HG03139 (cell line): ENCODE measurements around the gene SLC66A2.

Experiments
- ATAC-seq: cut with Tn5 transposase; IDR thresholded peaks from one replicate; pipeline ENCODE4 v1.9.1; 2021; ENCODE audit not compliant: unreplicated experiment

The SLC66A2 gene

GRCh38 chr18:79938196-79938595, 13.3 kb downstream of the SLC66A2 start:
- no peak for ATAC-seq

GRCh38 chr18:79937103-79937860, 14.2 kb downstream of the SLC66A2 start:
- ATAC-seq, result no peak

- ATAC-seq, result no peak
These were observed 14.8 kb downstream of the SLC66A2 start for GRCh38 chr18:79936641-79937040.

GRCh38 chr18:79935925-79936324, 15.5 kb downstream of the SLC66A2 start:
- no peak for ATAC-seq

GRCh38 chr18:79935499-79935898, 16.0 kb downstream of the SLC66A2 start:
- ATAC-seq, result no peak

- ATAC-seq, result no peak
These were observed 16.4 kb downstream of the SLC66A2 start for GRCh38 chr18:79935098-79935480.

- ATAC-seq, result no peak
These were observed 16.9 kb downstream of the SLC66A2 start for GRCh38 chr18:79934311-79935097.

- ATAC-seq, result no peak
These were observed 17.7 kb downstream of the SLC66A2 start for GRCh38 chr18:79933765-79934164.

- ATAC-seq, result no peak
These were observed 18.5 kb downstream of the SLC66A2 start for GRCh38 chr18:79932907-79933306.

- ATAC-seq, result no peak
These were observed 20.0 kb downstream of the SLC66A2 start for GRCh38 chr18:79931475-79931874.

GRCh38 chr18:79930020-79930642, 21.3 kb downstream of the SLC66A2 start:
- ATAC-seq, result no peak

GRCh38 chr18:79928563-79928960, 22.9 kb downstream of the SLC66A2 start:
- ATAC-seq, result no peak

GRCh38 chr18:79927607-79928562, 23.6 kb downstream of the SLC66A2 start:
- no peak for ATAC-seq

GRCh38 chr18:79926715-79927606, 24.5 kb downstream of the SLC66A2 start:
- no peak for ATAC-seq

- no peak for ATAC-seq
These were observed 25.1 kb downstream of the SLC66A2 start for GRCh38 chr18:79926306-79926705.

- ATAC-seq, result no peak
These were observed 26.4 kb downstream of the SLC66A2 start for GRCh38 chr18:79924814-79925731.

GRCh38 chr18:79923896-79924585, 27.4 kb downstream of the SLC66A2 start:
- no peak for ATAC-seq

GRCh38 chr18:79922971-79923411, 28.5 kb downstream of the SLC66A2 start:
- ATAC-seq, result no peak
